PC-9 (cell line): ENCODE results near the gene TMEM183A. TPM values are rescaled to one million over a fixed set of nuclear protein-coding genes. Genes with fewer than 3 reads are reported as not detected.
A peak's percentile ranks its signal among the peaks of the same experiment; 100 is the strongest.

Source experiments
- BruUV-seq: library from RNA; stranded (reverse); fragments of 400-500 nt; replicated peaks from 2 replicates; lab custom pipeline; 2021; lab: Mats Ljungman, UMichigan
- CTCF ChIA-PET: fragments of 300-600 bp; sonication (Branson Sonifier 250); formaldehyde crosslinking; loops from one replicate; lab custom pipeline; 2022; ENCODE audit warnings: antibody characterized with exemption; lab: Charles Lee
- POLR2A ChIA-PET: fragments of 300-600 bp; sonication (Branson Sonifier 250); formaldehyde crosslinking; loops from one replicate; lab custom pipeline; 2022; ENCODE audit warnings: antibody characterized with exemption; ENCODE audit not compliant: unreplicated experiment; lab: Charles Lee
- DNase-seq, 2 experiments: peaks; one replicate each; pipeline versions ENCODE4 v3.0.0 to v3.0.0-alpha.2; 2015 to 2022; ENCODE audit warnings: mixed read lengths in 1 of 2
- H2AFZ ChIP-seq: fragments of 200-600 bp; sonication (generic); 2 replicates; pipeline ENCODE4 v1.8.1; 2017; ENCODE audit warnings: antibody characterized with exemption
- H3F3A ChIP-seq: fragments of 200-600 bp; sonication (generic); 2 replicates; pipeline ENCODE4 v1.8.1; 2017; ENCODE audit warnings: antibody characterized with exemption, mild to moderate bottlenecking, low read depth; ENCODE audit not compliant: insufficient read depth
- H3K27ac ChIP-seq: fragments of 200-600 bp; sonication (generic); 2 replicates; pipeline ENCODE4 v1.6.1; 2016; ENCODE audit warnings: mixed run types
- H3K27me3 ChIP-seq: fragments of 200-600 bp; sonication (generic); 2 replicates; pipeline ENCODE4 v1.6.1; 2016; ENCODE audit warnings: low read depth, mixed run types; ENCODE audit not compliant: insufficient read depth
- H3K36me3 ChIP-seq: fragments of 200-600 bp; sonication (generic); 2 replicates; pipeline ENCODE4 v1.6.1; 2016; ENCODE audit warnings: low read depth, mixed run types
- H3K4me1 ChIP-seq: fragments of 200-600 bp; sonication (generic); replicated peaks from 2 replicates; pipeline ENCODE4 v1.6.1; 2016; ENCODE audit warnings: mixed run types; ENCODE audit not compliant: insufficient read depth
- H3K4me2 ChIP-seq: fragments of 200-600 bp; sonication (generic); 2 replicates; pipeline ENCODE4 v1.6.1; 2017; ENCODE audit warnings: mixed run types
- H3K4me3 ChIP-seq: fragments of 200-600 bp; sonication (generic); 2 replicates; pipeline ENCODE4 v1.6.1; 2016; ENCODE audit warnings: mixed run types
- H3K79me2 ChIP-seq: fragments of 200-600 bp; sonication (generic); 2 replicates; pipeline ENCODE4 v1.6.1; 2017; ENCODE audit warnings: low read depth, mixed run types
- H3K9me2 ChIP-seq: fragments of 200-600 bp; sonication (generic); 2 replicates; pipeline ENCODE4 v1.8.1; 2017; ENCODE audit warnings: mild to moderate bottlenecking; ENCODE audit not compliant: insufficient read depth
- H3K9me3 ChIP-seq: fragments of 200-600 bp; sonication (generic); 2 replicates; pipeline ENCODE4 v1.8.1; 2016; ENCODE audit warnings: low read depth; ENCODE audit not compliant: insufficient read depth
- H4K20me1 ChIP-seq: fragments of 200-600 bp; sonication (generic); 2 replicates; pipeline ENCODE4 v1.8.1; 2017; ENCODE audit not compliant: insufficient read depth
- EZH2 ChIP-seq: fragments of 200-600 bp; sonication (generic); IDR thresholded peaks from 2 replicates; pipeline ENCODE4 v1.8.0; 2017; ENCODE audit warnings: antibody characterized with exemption, low read depth
- intact Hi-C: fragments of 100-400 bp; cut with micrococcal nuclease; formaldehyde crosslinking; loops from one replicate; pipeline ENCODE4 v1.10.0; 2022; ENCODE audit not compliant: unreplicated experiment
- total RNA-seq: library from RNA; stranded (reverse); gene quantifications from 2 replicates; pipeline ENCODE4 v1.2.3, GENCODE V29; 2021
- TF ChIP-seq, protein P1 (sequence below): fragments of 200-600 bp; sonication (generic); conservative IDR thresholded peaks from 2 replicates; pipeline ENCODE4 v1.6.1; 2017; ENCODE audit warnings: mixed run types, antibody characterized with exemption, mild to moderate bottlenecking, moderate library complexity

The TMEM183A gene
- total RNA-seq, 1 experiment from 2014 or later: 53.5 TPM

- TF ChIP-seq, protein P1, sequence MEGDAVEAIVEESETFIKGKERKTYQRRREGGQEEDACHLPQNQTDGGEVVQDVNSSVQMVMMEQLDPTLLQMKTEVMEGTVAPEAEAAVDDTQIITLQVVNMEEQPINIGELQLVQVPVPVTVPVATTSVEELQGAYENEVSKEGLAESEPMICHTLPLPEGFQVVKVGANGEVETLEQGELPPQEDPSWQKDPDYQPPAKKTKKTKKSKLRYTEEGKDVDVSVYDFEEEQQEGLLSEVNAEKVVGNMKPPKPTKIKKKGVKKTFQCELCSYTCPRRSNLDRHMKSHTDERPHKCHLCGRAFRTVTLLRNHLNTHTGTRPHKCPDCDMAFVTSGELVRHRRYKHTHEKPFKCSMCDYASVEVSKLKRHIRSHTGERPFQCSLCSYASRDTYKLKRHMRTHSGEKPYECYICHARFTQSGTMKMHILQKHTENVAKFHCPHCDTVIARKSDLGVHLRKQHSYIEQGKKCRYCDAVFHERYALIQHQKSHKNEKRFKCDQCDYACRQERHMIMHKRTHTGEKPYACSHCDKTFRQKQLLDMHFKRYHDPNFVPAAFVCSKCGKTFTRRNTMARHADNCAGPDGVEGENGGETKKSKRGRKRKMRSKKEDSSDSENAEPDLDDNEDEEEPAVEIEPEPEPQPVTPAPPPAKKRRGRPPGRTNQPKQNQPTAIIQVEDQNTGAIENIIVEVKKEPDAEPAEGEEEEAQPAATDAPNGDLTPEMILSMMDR: no peak
- TF ChIP-seq EZH2: no peak
- H3K9me2 ChIP-seq: no peaks in the 10 kb centered on the region
- peaks cover 42% of the 10 kb centered on the region for H3K79me2 ChIP-seq
- H3K4me2 ChIP-seq: peak overlapping the region; percentile 84; the same call in 1 of the 2 replicates
- H3F3A ChIP-seq: peaks cover 22% of the 10 kb centered on the region
- H3K27ac ChIP-seq: no peak overlapping the region
- no peak overlapping the region for H3K4me3 ChIP-seq
- no peak overlapping the region for H2AFZ ChIP-seq
- H3K9me3 ChIP-seq: no peaks in the 10 kb centered on the region
- peaks cover 40% of the 10 kb centered on the region for H3K36me3 ChIP-seq
- ChIA-PET CTCF (no interaction called here), POLR2A (no interaction called here)
- peaks cover 6% of the 10 kb centered on the region; the same call in 1 of the 2 replicates for H4K20me1 ChIP-seq
- BruUV-seq: no TSS peak
- H3K4me1 ChIP-seq: peaks cover 13% of the 10 kb centered on the region; the same call in 1 of the 2 replicates
- intact Hi-C loops: no loop called here
- no peak for DNase-seq
- H3K27me3 ChIP-seq: no peaks in the 10 kb centered on the region
These were observed 2.0 kb downstream of the TMEM183A start for GRCh38 chr1:203009185-203009584.

GRCh38 chr1:203011582-203011981, 4.4 kb downstream of the TMEM183A start:
- peaks cover 45% of the 10 kb centered on the region for H3K79me2 ChIP-seq
- intact Hi-C loops: no loop called here
- H3F3A ChIP-seq: peaks cover 13% of the 10 kb centered on the region
- H3K4me3 ChIP-seq: no peak overlapping the region
- BruUV-seq: no TSS peak
- H3K4me2 ChIP-seq: no peak overlapping the region
- no peak for DNase-seq
- no peaks in the 10 kb centered on the region for H3K27me3 ChIP-seq
- peaks cover 7% of the 10 kb centered on the region; the same call in 1 of the 2 replicates for H3K4me1 ChIP-seq
- H4K20me1 ChIP-seq: peaks cover 6% of the 10 kb centered on the region; the same call in 1 of the 2 replicates
- H3K36me3 ChIP-seq: peaks cover 48% of the 10 kb centered on the region
- ChIA-PET CTCF (no interaction called here), POLR2A (interaction anchor here (0.8 kb wide), 1 partner anchor 8 kb away, joined by 7 read pairs; no protein-coding TSS in a partner anchor)
- TF ChIP-seq EZH2: no peak
- TF ChIP-seq, protein P1: no peak
- no peak overlapping the region for H3K27ac ChIP-seq
- no peaks in the 10 kb centered on the region for H3K9me3 ChIP-seq
- no peaks in the 10 kb centered on the region for H3K9me2 ChIP-seq
- H2AFZ ChIP-seq: no peak overlapping the region

DNA sequence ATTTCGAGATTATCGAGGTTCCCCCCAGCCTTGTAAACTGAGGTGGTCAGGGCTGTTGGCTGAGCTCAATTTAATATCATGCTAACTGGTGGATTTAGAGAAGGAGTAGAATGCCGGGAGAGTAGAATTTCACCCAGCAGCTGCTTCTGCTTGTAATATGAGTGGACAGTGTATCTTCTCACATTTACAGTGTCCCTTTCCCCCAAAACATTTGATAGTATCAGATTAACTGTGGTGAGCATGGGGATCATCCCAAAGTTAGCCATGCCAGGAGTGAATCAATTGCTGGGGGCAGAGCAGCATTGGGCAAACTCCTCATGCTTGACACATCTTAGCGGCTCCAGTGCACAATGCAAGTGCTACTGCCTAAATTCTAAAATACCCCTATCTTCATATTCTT, 9.9 kb downstream of the TMEM183A start:
- CTCF ChIA-PET: no interaction called here
- H3K4me1 ChIP-seq: no peaks in the 10 kb centered on the region
- no peak overlapping the region for H3K27ac ChIP-seq
- no TSS peak for BruUV-seq
- no peak overlapping the region for H3K4me3 ChIP-seq
- no peaks in the 10 kb centered on the region for H3K9me3 ChIP-seq
- TF ChIP-seq EZH2: no peak
- TF ChIP-seq, protein P1: no peak
- POLR2A ChIA-PET: interaction anchor here (0.8 kb wide), 1 partner anchor 45 kb away, joined by 5 read pairs; no protein-coding TSS in a partner anchor
- peaks cover 8% of the 10 kb centered on the region; the same call in 1 of the 2 replicates for H3F3A ChIP-seq
- intact Hi-C loops: no loop called here
- H4K20me1 ChIP-seq: no peaks in the 10 kb centered on the region
- 0 out of 2 replicates have a peak, but pooled peaks cover 3% of the 10 kb centered on the region for H3K79me2 ChIP-seq
- no peak overlapping the region for H3K4me2 ChIP-seq
- DNase-seq: no peak
- H2AFZ ChIP-seq: no peak overlapping the region
- H3K36me3 ChIP-seq: peaks cover 40% of the 10 kb centered on the region
- H3K27me3 ChIP-seq: no peaks in the 10 kb centered on the region
- H3K9me2 ChIP-seq: no peaks in the 10 kb centered on the region
